ENCODE data around the gene NEK8. TPM values are rescaled to one million over a fixed set of nuclear protein-coding genes. Genes with fewer than 3 reads are reported as not detected.
"Not testable (repeated sequence)": the region's sequence is repeated elsewhere in the genome, so short reads cannot be mapped to it uniquely, and the experiment has no call there.

NEK8 gene
- total RNA-seq, 1 donor from 2014 or later = 0.52 TPM

GRCh38 chr17:28763804-28764266 is 35.2 kb downstream of the NEK8 start:
- Histone ChIP-seq H3K4me1 (ENCODE audit: control insufficient read depth in 3 of 3, insufficient read depth in 3 of 3, low read length in 3 of 3) (peaks cover 8 to 10% (median 10%) of the 10 kb centered on the region in 3 donors), H3K4me3 (ENCODE audit: low read length in 3 of 3) (no peak overlapping the region), H3K36me3 (ENCODE audit: control insufficient read depth in 3 of 3, insufficient read depth in 3 of 3, low read length in 3 of 3) (peaks cover 8 to 22% (median 14%) of the 10 kb centered on the region in 3 donors), H3K27ac (ENCODE audit: low read depth, low read length) (no peak overlapping the region), H3K9ac (ENCODE audit: low read depth in 1 of 3, low read length in 3 of 3) (no peak overlapping the region), H3K9me3 (ENCODE audit: control insufficient read depth in 3 of 3, low read length in 3 of 3) (no peaks in the 10 kb centered on the region), H3K27me3 (ENCODE audit: control insufficient read depth in 3 of 3, insufficient read depth in 3 of 3, low read length in 3 of 3) (no peaks in the 10 kb centered on the region)

DNA sequence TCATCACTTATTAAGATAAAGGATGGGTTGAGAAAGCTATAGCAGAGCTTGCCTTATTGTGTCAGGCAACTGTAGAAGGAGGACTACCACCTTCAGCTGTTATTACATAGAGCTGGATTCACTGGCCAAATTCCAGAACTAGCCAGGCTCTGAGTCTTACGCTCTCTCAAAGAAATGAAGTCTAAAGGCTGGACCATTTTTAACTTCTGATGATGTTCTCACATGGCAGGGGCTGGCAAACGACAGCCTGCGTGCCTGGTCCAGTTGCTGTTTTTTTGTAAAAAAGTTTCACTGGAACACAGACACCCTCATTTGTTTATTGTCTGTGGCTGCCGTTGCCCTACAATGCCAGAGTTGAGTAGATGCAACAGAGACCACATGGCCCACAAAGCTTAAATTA is 36.5 kb downstream of the NEK8 start:
- Histone ChIP-seq H3K36me3 (ENCODE audit: control insufficient read depth in 3 of 3, insufficient read depth in 3 of 3, low read length in 3 of 3) (peaks cover 0 to 14% (median 10%) of the 10 kb centered on the region in 3 donors), H3K27ac (ENCODE audit: low read depth, low read length) (no peak overlapping the region), H3K4me1 (ENCODE audit: control insufficient read depth in 3 of 3, insufficient read depth in 3 of 3, low read length in 3 of 3) (peaks cover 8 to 10% (median 10%) of the 10 kb centered on the region in 3 donors), H3K9ac (ENCODE audit: low read depth in 1 of 3, low read length in 3 of 3) (no peak overlapping the region), H3K27me3 (ENCODE audit: control insufficient read depth in 3 of 3, insufficient read depth in 3 of 3, low read length in 3 of 3) (no peaks in the 10 kb centered on the region), H3K4me3 (ENCODE audit: low read length in 3 of 3) (no peak overlapping the region), H3K9me3 (ENCODE audit: control insufficient read depth in 3 of 3, low read length in 3 of 3) (no peaks in the 10 kb centered on the region)

- no peaks in the 10 kb centered on the region for H3K9me3 ChIP-seq (ENCODE audit: control insufficient read depth in 3 of 3, low read length in 3 of 3)
- no peak overlapping the region for H3K4me3 ChIP-seq (ENCODE audit: low read length in 3 of 3)
- no peak overlapping the region for H3K9ac ChIP-seq (ENCODE audit: low read depth in 1 of 3, low read length in 3 of 3)
- H3K4me1 ChIP-seq (ENCODE audit: control insufficient read depth in 3 of 3, insufficient read depth in 3 of 3, low read length in 3 of 3) = peaks cover 4 to 7% (median 7%) of the 10 kb centered on the region in 3 donors
- H3K27me3 ChIP-seq (ENCODE audit: control insufficient read depth in 3 of 3, insufficient read depth in 3 of 3, low read length in 3 of 3) = no peaks in the 10 kb centered on the region
- H3K27ac ChIP-seq (ENCODE audit: low read depth, low read length) = no peak overlapping the region
- no peaks in the 10 kb centered on the region for H3K36me3 ChIP-seq (ENCODE audit: control insufficient read depth in 3 of 3, insufficient read depth in 3 of 3, low read length in 3 of 3)
These were observed 45.1 kb downstream of the NEK8 start for GRCh38 chr17:28773736-28774135.

GRCh38 chr17:28774206-28774605 is 45.6 kb downstream of the NEK8 start:
- H3K9me3 ChIP-seq (ENCODE audit: control insufficient read depth in 3 of 3, low read length in 3 of 3) = no peaks in the 10 kb centered on the region
- H3K4me3 ChIP-seq (ENCODE audit: low read length in 3 of 3) = no peak overlapping the region
- H3K27me3 ChIP-seq (ENCODE audit: control insufficient read depth in 3 of 3, insufficient read depth in 3 of 3, low read length in 3 of 3) = no peaks in the 10 kb centered on the region
- H3K27ac ChIP-seq (ENCODE audit: low read depth, low read length) = no peak overlapping the region
- H3K9ac ChIP-seq (ENCODE audit: low read depth in 1 of 3, low read length in 3 of 3) = no peak overlapping the region
- no peaks in the 10 kb centered on the region for H3K36me3 ChIP-seq (ENCODE audit: control insufficient read depth in 3 of 3, insufficient read depth in 3 of 3, low read length in 3 of 3)
- peaks cover 4 to 7% (median 7%) of the 10 kb centered on the region in 3 donors for H3K4me1 ChIP-seq (ENCODE audit: control insufficient read depth in 3 of 3, insufficient read depth in 3 of 3, low read length in 3 of 3)

- Histone ChIP-seq H3K9ac (ENCODE audit: low read depth in 1 of 3, low read length in 3 of 3) (peak overlapping the region in 2 of 3 donors; percentile 23 to 44), H3K36me3 (ENCODE audit: control insufficient read depth in 3 of 3, insufficient read depth in 3 of 3, low read length in 3 of 3) (no peaks in the 10 kb centered on the region), H3K4me1 (ENCODE audit: control insufficient read depth in 3 of 3, insufficient read depth in 3 of 3, low read length in 3 of 3) (peaks cover 4 to 7% (median 7%) of the 10 kb centered on the region in 3 donors), H3K27ac (ENCODE audit: low read depth, low read length) (no peak overlapping the region), H3K27me3 (ENCODE audit: control insufficient read depth in 3 of 3, insufficient read depth in 3 of 3, low read length in 3 of 3) (no peaks in the 10 kb centered on the region), H3K4me3 (ENCODE audit: low read length in 3 of 3) (no peak overlapping the region), H3K9me3 (ENCODE audit: control insufficient read depth in 3 of 3, low read length in 3 of 3) (no peaks in the 10 kb centered on the region)
These were observed 48.6 kb downstream of the NEK8 start for GRCh38 chr17:28777178-28777577.

DNA sequence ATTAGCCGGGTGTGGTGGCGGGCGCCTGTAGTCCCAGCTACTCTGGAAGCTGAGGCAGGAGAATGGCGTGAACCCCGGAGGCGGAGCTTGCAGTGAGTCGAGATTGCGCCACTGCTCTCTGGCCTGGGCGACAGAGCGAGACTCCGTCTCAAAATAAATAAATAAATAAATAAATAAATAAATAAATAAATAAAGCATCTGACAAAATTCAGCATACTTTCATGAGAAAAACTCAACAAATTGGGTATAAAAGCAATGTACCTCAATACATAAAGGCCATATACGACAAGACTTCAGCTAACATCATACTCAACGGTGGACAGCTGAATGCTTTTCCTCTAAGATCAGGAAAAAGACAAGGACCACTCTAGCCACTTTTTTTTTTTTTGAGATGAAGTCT is 51.0 kb downstream of the NEK8 start:
- H3K9ac ChIP-seq (ENCODE audit: low read depth in 1 of 3, low read length in 3 of 3); H3K4me3 ChIP-seq (ENCODE audit: low read length in 3 of 3); H3K4me1 ChIP-seq (ENCODE audit: control insufficient read depth in 3 of 3, insufficient read depth in 3 of 3, low read length in 3 of 3); H3K27me3 ChIP-seq (ENCODE audit: control insufficient read depth in 3 of 3, insufficient read depth in 3 of 3, low read length in 3 of 3); H3K9me3 ChIP-seq (ENCODE audit: control insufficient read depth in 3 of 3, low read length in 3 of 3); H3K36me3 ChIP-seq (ENCODE audit: control insufficient read depth in 3 of 3, insufficient read depth in 3 of 3, low read length in 3 of 3); H3K27ac ChIP-seq (ENCODE audit: low read depth, low read length): not testable (repeated sequence)

GRCh38 chr17:28783161-28783560 is 54.6 kb downstream of the NEK8 start:
- Histone ChIP-seq H3K9ac (ENCODE audit: low read depth in 1 of 3, low read length in 3 of 3) (no peak overlapping the region), H3K27me3 (ENCODE audit: control insufficient read depth in 3 of 3, insufficient read depth in 3 of 3, low read length in 3 of 3) (no peaks in the 10 kb centered on the region), H3K4me1 (ENCODE audit: control insufficient read depth in 3 of 3, insufficient read depth in 3 of 3, low read length in 3 of 3) (peaks cover 0 to under 1% (median 0%) of the 10 kb centered on the region in 3 donors), H3K36me3 (ENCODE audit: control insufficient read depth in 3 of 3, insufficient read depth in 3 of 3, low read length in 3 of 3) (no peaks in the 10 kb centered on the region), H3K27ac (ENCODE audit: low read depth, low read length) (no peak overlapping the region), H3K4me3 (ENCODE audit: low read length in 3 of 3) (no peak overlapping the region), H3K9me3 (ENCODE audit: control insufficient read depth in 3 of 3, low read length in 3 of 3) (no peaks in the 10 kb centered on the region)

- no peak overlapping the region for H3K9ac ChIP-seq (ENCODE audit: low read depth in 1 of 3, low read length in 3 of 3)
- H3K4me1 ChIP-seq (ENCODE audit: control insufficient read depth in 3 of 3, insufficient read depth in 3 of 3, low read length in 3 of 3) = no peaks in the 10 kb centered on the region
- H3K4me3 ChIP-seq (ENCODE audit: low read length in 3 of 3) = no peak overlapping the region
- H3K36me3 ChIP-seq (ENCODE audit: control insufficient read depth in 3 of 3, insufficient read depth in 3 of 3, low read length in 3 of 3) = no peaks in the 10 kb centered on the region
- H3K27ac ChIP-seq (ENCODE audit: low read depth, low read length) = no peak overlapping the region
- H3K27me3 ChIP-seq (ENCODE audit: control insufficient read depth in 3 of 3, insufficient read depth in 3 of 3, low read length in 3 of 3) = no peaks in the 10 kb centered on the region
- no peaks in the 10 kb centered on the region for H3K9me3 ChIP-seq (ENCODE audit: control insufficient read depth in 3 of 3, low read length in 3 of 3)
These were observed 59.5 kb downstream of the NEK8 start for GRCh38 chr17:28788100-28788499.

Small RNA genes within 50 kb of the gene (small RNA-seq; reads per million reads assigned to genes)
- gene SNORD42A (not detected), gene SNORD42B (not detected), gene SNORD4A (not detected), gene SNORD4B (not detected)

Other genes starting within 250 kb of the NEK8 start
- gene FOXN1, start 222.4 kb upstream of the NEK8 start, total RNA-seq = not detected
- 5.7 TPM for gene UNC119, start 176.2 kb upstream of the NEK8 start, total RNA-seq
- 19.3 TPM for gene PIGS, start 157.3 kb upstream of the NEK8 start, total RNA-seq
- gene ALDOC, start 151.9 kb upstream of the NEK8 start, total RNA-seq = 4.7 TPM
- 5.7 TPM for gene SPAG5, start 129.8 kb upstream of the NEK8 start, total RNA-seq
- gene RSKR, start 114.6 kb upstream of the NEK8 start, total RNA-seq = 3.7 TPM
- gene BLTP2, start 83.6 kb upstream of the NEK8 start, total RNA-seq = 80.4 TPM
- 41.2 TPM for gene SDF2, start 66.9 kb upstream of the NEK8 start, total RNA-seq
- 36.5 TPM for gene SUPT6H, start 66.6 kb upstream of the NEK8 start, total RNA-seq
- gene PROCA1, start 16.9 kb upstream of the NEK8 start, total RNA-seq = 0.52 TPM
- gene RAB34, start 10.9 kb upstream of the NEK8 start, total RNA-seq = 44.9 TPM
- gene RPL23A, start 8.8 kb upstream of the NEK8 start, total RNA-seq = 880 TPM
- 1.6 TPM for gene TLCD1, start 2.6 kb upstream of the NEK8 start, total RNA-seq
- 26.1 TPM for gene TRAF4, start 15.2 kb downstream of the NEK8 start, total RNA-seq
- 6.3 TPM for gene FAM222B, start 114.0 kb downstream of the NEK8 start, total RNA-seq
- 19.3 TPM for gene ERAL1, start 126.2 kb downstream of the NEK8 start, total RNA-seq
- gene FLOT2, start 168.9 kb downstream of the NEK8 start, total RNA-seq = 25.6 TPM
- gene DHRS13, start 174.3 kb downstream of the NEK8 start, total RNA-seq = 5.7 TPM
- 8.9 TPM for gene PHF12, start 222.7 kb downstream of the NEK8 start, total RNA-seq